Esophagus (tissue), 2 donors: ENCODE results near the gene BIN2. TPM values are rescaled to one million over a fixed set of nuclear protein-coding genes. Genes with fewer than 3 reads are reported as not detected.

Experiments
- H3K27ac ChIP-seq, 2 donors: one replicate each; pipeline ENCODE4 v1.5.1; 2013; ENCODE audit warnings: low read depth in 2 of 2, mild to moderate bottlenecking in 2 of 2, inconsistent platforms in 1 of 2, low read length in 1 of 2, moderate library complexity in 1 of 2
- H3K27me3 ChIP-seq, 2 donors: one replicate each; pipeline ENCODE4 v1.6.1; 2013; ENCODE audit warnings: low read length in 2 of 2, control low read depth in 1 of 2, mild to moderate bottlenecking in 1 of 2; ENCODE audit not compliant: insufficient read depth in 2 of 2, control insufficient read depth in 1 of 2
- H3K36me3 ChIP-seq, 2 donors: one replicate each; pipeline ENCODE4 v1.6.1; 2013; ENCODE audit warnings: low read length in 1 of 2; ENCODE audit not compliant: control insufficient read depth in 2 of 2, insufficient read depth in 2 of 2
- H3K4me1 ChIP-seq, 2 donors: one replicate each; pipeline ENCODE4 v1.6.1; 2013; ENCODE audit warnings: low read length in 1 of 2; ENCODE audit not compliant: control insufficient read depth in 2 of 2, insufficient read depth in 2 of 2
- H3K4me3 ChIP-seq, 2 donors: one replicate each; pipeline ENCODE4 v1.5.1; 2013; ENCODE audit warnings: low read length in 2 of 2, mild to moderate bottlenecking in 2 of 2, low read depth in 1 of 2, moderate library complexity in 1 of 2
- H3K9me3 ChIP-seq, 2 donors: one replicate each; pipeline ENCODE4 v1.6.1; 2013; ENCODE audit warnings: mild to moderate bottlenecking in 2 of 2, low read depth in 1 of 2, low read length in 1 of 2, moderate library complexity in 1 of 2; ENCODE audit not compliant: control insufficient read depth in 2 of 2, insufficient read depth in 1 of 2
- WGBS, 2 donors: extraction: QIAGEN DNeasy Blood & Tissue Kit; methylation state at CpG; one replicate each; pipeline ENCODE4 v1.1.7; 2013; 5-methylcytosine and 5-hydroxymethylcytosine counted together
- polyA plus RNA-seq, 2 donors: library from polyadenylated mRNA; stranded (reverse); fragments of 200-250 nt; gene quantifications; one replicate each; pipeline ENCODE4 v1.2.3, GENCODE V29; 2013
- donor health status: healthy with polysubstance abuse.
- donor health status: Bipolar disorder and iron deficiency.

Gene BIN2
- polyA plus RNA-seq, 2 donors = 1.7 to 2.4 TPM

- H3K27ac ChIP-seq = peak overlapping the region; percentile 34 to 50
- WGBS, 2 donors = 50 to 58% methylated on average over 7 of the region's 7 CpGs
Measured at GRCh38 chr12:51246254-51246853, 77.6 kb downstream of the BIN2 start.

GRCh38 chr12:51245476-51246253 lies 78.3 kb downstream of the BIN2 start:
- Histone ChIP-seq H3K27me3 (no peaks in the 10 kb centered on the region), H3K27ac (peak overlapping the region in 1 of 2 donors; percentile 50), H3K9me3 (no peaks in the 10 kb centered on the region), H3K36me3 (peaks cover 12 to 30% of the 10 kb centered on the region in 2 donors), H3K4me3 (no peak overlapping the region), H3K4me1 (peaks cover 0 to 2% of the 10 kb centered on the region in 2 donors)
- WGBS, 2 donors = 90 to 91% methylated on average over 11 of the region's 11 CpGs

More at GRCh38 chr12:51246254-51246853, 77.6 kb downstream of the BIN2 start:
- Histone ChIP-seq H3K4me3 (no peak overlapping the region), H3K36me3 (peaks cover 6 to 24% of the 10 kb centered on the region in 2 donors), H3K27me3 (no peaks in the 10 kb centered on the region), H3K9me3 (no peaks in the 10 kb centered on the region), H3K4me1 (no peaks in the 10 kb centered on the region)

- no peaks in the 10 kb centered on the region for H3K27me3 ChIP-seq
- H3K27ac ChIP-seq = no peak overlapping the region
- H3K4me1 ChIP-seq = peaks cover 0 to 8% of the 10 kb centered on the region in 2 donors
- no peaks in the 10 kb centered on the region for H3K9me3 ChIP-seq
- WGBS, 2 donors = 93% methylated on average over 4 of the region's 4 CpGs
- H3K36me3 ChIP-seq = peaks cover 12 to 34% of the 10 kb centered on the region in 2 donors
- no peak overlapping the region for H3K4me3 ChIP-seq
Measured at GRCh38 chr12:51244269-51244668, 79.7 kb downstream of the BIN2 start.

GRCh38 chr12:51242876-51243275 lies 81.1 kb downstream of the BIN2 start:
- no peak overlapping the region for H3K4me3 ChIP-seq
- peaks cover 12 to 31% of the 10 kb centered on the region in 2 donors for H3K36me3 ChIP-seq
- H3K9me3 ChIP-seq = no peaks in the 10 kb centered on the region
- H3K4me1 ChIP-seq = peaks cover 0 to 8% of the 10 kb centered on the region in 2 donors
- 67 to 71% methylated on average over 7 of the region's 7 CpGs for WGBS, 2 donors
- H3K27me3 ChIP-seq = no peaks in the 10 kb centered on the region
- no peak overlapping the region for H3K27ac ChIP-seq

DNA sequence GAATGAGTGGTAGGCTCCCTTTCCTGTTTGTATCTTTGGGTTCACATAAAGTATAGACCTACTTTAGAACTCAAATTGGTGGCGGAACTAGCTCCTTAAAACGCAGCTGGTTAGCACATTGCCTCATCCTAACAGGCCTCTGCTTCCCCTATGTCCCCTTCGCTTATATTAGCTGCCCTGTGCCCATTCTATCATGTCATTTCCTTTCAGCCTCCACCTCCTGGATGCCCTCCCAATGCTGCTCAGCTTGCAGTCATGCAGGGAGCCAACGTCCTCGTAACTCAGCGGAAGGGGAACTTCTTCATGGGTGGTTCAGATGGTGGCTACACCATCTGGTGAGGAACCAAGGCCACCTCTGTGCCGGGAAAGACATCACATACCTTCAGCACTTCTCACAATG lies 81.9 kb downstream of the BIN2 start:
- 76 to 86% methylated on average over 7 of the region's 7 CpGs for WGBS, 2 donors
- Histone ChIP-seq H3K27ac (no peak overlapping the region), H3K9me3 (no peaks in the 10 kb centered on the region), H3K4me1 (peaks cover 0 to 8% of the 10 kb centered on the region in 2 donors), H3K27me3 (no peaks in the 10 kb centered on the region), H3K36me3 (peaks cover 12 to 31% of the 10 kb centered on the region in 2 donors), H3K4me3 (no peak overlapping the region)

DNA sequence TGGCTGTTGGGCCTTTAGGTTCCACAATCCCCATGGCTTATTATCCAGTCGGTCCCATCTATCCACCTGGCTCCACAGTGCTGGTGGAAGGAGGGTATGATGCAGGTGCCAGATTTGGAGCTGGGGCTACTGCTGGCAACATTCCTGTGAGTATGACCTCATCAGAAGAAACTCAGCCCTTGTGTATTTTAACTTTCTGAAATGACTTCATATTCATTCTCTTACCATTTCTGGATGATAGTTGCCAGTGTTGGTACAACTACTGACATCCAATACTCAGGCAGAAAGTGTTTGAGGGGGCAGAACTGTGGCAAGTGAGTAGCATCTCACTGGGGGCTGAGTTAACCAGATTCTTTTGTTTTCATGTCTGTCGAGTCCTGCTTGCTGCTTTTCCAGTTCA lies 83.0 kb downstream of the BIN2 start:
- peaks cover 12 to 25% of the 10 kb centered on the region in 2 donors for H3K36me3 ChIP-seq
- 54 to 62% methylated on average over 2 of the region's 2 CpGs for WGBS, 2 donors
- no peaks in the 10 kb centered on the region for H3K9me3 ChIP-seq
- H3K27me3 ChIP-seq = no peaks in the 10 kb centered on the region
- H3K27ac ChIP-seq = peak overlapping the region in 1 of 2 donors; percentile 23
- H3K4me1 ChIP-seq = peaks cover 0 to 8% of the 10 kb centered on the region in 2 donors
- H3K4me3 ChIP-seq = no peak overlapping the region

DNA sequence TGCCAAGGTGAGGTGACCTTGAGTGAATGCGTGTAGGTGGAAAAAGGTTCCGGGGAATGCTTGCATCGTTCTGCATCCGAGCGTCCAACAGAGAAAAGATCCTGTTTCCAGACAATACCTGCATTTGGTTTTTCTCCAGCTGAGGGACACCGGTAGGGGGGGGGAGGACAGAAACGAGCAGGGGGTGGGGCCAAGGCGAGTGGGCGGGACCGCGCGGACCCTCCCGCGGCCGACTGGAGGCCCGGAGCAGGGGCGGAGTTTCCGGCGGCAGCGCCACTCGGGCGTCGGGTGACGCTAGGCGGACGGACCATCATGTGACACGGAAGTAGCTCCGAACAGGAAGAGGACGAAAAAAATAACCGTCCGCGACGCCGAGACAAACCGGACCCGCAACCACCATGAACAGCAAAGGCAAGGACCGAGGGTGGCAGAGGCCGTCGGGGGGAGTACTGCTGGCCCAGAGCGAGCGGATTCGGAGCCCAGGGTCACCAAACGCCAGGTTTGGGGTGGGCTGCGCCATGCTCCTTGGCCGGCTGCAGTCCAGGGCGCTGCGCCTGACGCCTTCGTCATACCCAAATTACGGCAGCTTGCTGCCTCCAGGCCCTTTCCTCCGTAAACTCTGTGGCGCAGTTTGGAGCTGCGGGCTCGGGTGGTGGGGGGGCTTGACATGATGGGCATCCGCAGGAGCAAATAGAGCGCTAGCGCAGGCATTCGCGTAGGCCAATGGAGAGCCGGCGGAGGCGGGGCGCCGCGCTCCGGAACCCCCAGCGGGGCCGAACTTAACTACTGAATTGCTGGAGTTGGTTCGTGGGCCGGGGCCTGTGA lies 85.3 kb downstream of the BIN2 start, which contains the start of gene DAZAP2:
Gene DAZAP2, plus strand, starts transcription at position 317 of the 825 bp plus-strand sequence. Its CDS starts 82 bp downstream, at position 399.
- Histone ChIP-seq H3K9me3 (no peaks in the 10 kb centered on the region), H3K27ac (peak within 1 kb of the TSS; percentile 100), H3K27me3 (no peaks in the 10 kb centered on the region), H3K36me3 (peaks cover 12 to 19% of the 10 kb centered on the region in 2 donors), H3K4me3 (peak within 1 kb of the TSS; percentile 85 to 99), H3K4me1 (peaks cover 0 to 8% of the 10 kb centered on the region in 2 donors)
- 0% methylated on average over 68 to 70 of the region's 70 CpGs for WGBS, 2 donors

GRCh38 chr12:51238037-51238509 lies 85.9 kb downstream of the BIN2 start:
- H3K9me3 ChIP-seq = no peaks in the 10 kb centered on the region
- peak overlapping the region; percentile 100 for H3K27ac ChIP-seq
- no peaks in the 10 kb centered on the region for H3K27me3 ChIP-seq
- peaks cover 12 to 17% of the 10 kb centered on the region in 2 donors for H3K36me3 ChIP-seq
- peaks cover 0 to 8% of the 10 kb centered on the region in 2 donors for H3K4me1 ChIP-seq
- WGBS, 2 donors = 7% methylated on average over 10 of the region's 10 CpGs
- peak overlapping the region; percentile 45 to 85 for H3K4me3 ChIP-seq

DNA sequence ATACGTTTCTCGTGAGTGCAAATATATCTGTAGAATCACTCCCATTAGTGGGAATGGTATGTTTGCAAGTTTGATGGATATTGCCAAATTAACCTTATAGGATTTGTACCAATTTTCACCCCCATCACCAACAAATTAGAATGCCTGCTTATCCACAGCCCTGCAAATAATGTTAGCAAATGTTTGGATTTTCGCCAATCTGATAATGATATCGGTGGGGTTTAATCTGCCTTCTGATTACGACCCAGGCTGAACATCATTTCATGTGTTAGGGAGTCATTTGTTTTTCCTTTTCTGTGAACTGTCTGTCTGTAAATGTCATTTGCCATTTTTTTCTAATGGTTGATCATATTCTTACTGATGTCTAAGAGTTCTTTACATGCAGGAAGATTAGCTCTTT lies 89.4 kb downstream of the BIN2 start:
- Histone ChIP-seq H3K27me3 (no peaks in the 10 kb centered on the region), H3K4me1 (no peaks in the 10 kb centered on the region), H3K9me3 (no peaks in the 10 kb centered on the region), H3K27ac (no peak overlapping the region), H3K36me3 (no peaks in the 10 kb centered on the region), H3K4me3 (no peak overlapping the region)
- WGBS, 2 donors = 56 to 78% methylated on average over 5 of the region's 5 CpGs
